Mesodermal cell (in vitro differentiated cells): ENCODE results near the gene MTX3.

Experiments used
- H3K27ac ChIP-seq: 2 replicates; pipeline ENCODE4 v1.7.0; 2013; ENCODE audit warnings: mild to moderate bottlenecking, low read depth, low read length, moderate library complexity; ENCODE audit not compliant: severe bottlenecking
- H3K36me3 ChIP-seq: 2 replicates; pipeline ENCODE4 v1.7.1; 2013; ENCODE audit warnings: mild to moderate bottlenecking, low read length, moderate library complexity; ENCODE audit not compliant: control insufficient read depth, insufficient read depth
- H3K4me1 ChIP-seq: one replicate; pipeline ENCODE4 v1.7.1; 2013; ENCODE audit warnings: mild to moderate bottlenecking, low read length; ENCODE audit not compliant: insufficient read depth, control insufficient read depth, poor library complexity, severe bottlenecking
- H3K4me3 ChIP-seq: 2 replicates; pipeline ENCODE4 v1.7.0; 2013; ENCODE audit warnings: low read length, control low read depth, mild to moderate bottlenecking; ENCODE audit not compliant: insufficient read depth, poor library complexity, severe bottlenecking; ENCODE audit errors: extremely low read depth
- H3K9me3 ChIP-seq: 2 replicates; pipeline ENCODE4 v1.7.1; 2013; ENCODE audit warnings: mild to moderate bottlenecking, low read length, moderate library complexity; ENCODE audit not compliant: control insufficient read depth
- WGBS, 2 experiments: methylation state at CpG; one replicate each; pipeline ENCODE4 v1.1.5; 2013; ENCODE audit warnings: missing lambda C conversion rate in 2 of 2; ENCODE audit not compliant: insufficient coverage in 2 of 2; 5-methylcytosine and 5-hydroxymethylcytosine counted together

MTX3 gene

GRCh38 chr5:79934681-79935080 lies 56.4 kb downstream of the MTX3 start:
- peaks cover 7% of the 10 kb centered on the region for H3K9me3 ChIP-seq
- H3K27ac ChIP-seq = no peak overlapping the region
- H3K4me3 ChIP-seq = no peak overlapping the region
- no peaks in the 10 kb centered on the region for H3K4me1 ChIP-seq
- 100% methylated on average over 1 of the region's 3 CpGs for WGBS, 2 experiments
- H3K36me3 ChIP-seq = no peaks in the 10 kb centered on the region

- Histone ChIP-seq H3K27ac (no peak overlapping the region), H3K36me3 (no peaks in the 10 kb centered on the region), H3K9me3 (peaks cover 7% of the 10 kb centered on the region), H3K4me1 (no peaks in the 10 kb centered on the region), H3K4me3 (no peak overlapping the region)
- WGBS, 2 experiments = 90 to 95% methylated on average over 9 to 10 of the region's 10 CpGs
These were observed 58.3 kb downstream of the MTX3 start for GRCh38 chr5:79932510-79933504.

DNA sequence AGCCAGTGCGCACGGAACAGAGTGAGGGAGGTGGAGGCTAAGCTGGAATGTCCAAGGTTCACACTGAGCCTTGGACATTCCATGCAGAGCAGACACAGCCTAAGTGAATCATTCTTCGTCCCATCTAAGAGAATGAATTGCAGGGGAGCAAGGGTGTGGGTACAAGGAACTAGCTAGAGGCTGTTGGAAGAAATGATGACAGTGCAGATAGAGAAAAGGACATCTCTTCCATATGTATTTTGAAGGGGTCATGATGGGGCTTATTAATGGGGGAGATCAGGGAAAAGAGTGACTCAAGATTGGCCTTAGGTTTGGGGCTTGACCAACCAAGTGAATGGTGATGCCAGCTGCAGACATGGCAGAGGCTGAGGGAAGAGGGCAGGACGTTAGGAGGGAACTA lies 59.2 kb downstream of the MTX3 start:
- H3K4me3 ChIP-seq = no peak overlapping the region
- H3K36me3 ChIP-seq = no peaks in the 10 kb centered on the region
- no peak overlapping the region for H3K27ac ChIP-seq
- H3K9me3 ChIP-seq = peaks cover 7% of the 10 kb centered on the region
- no peaks in the 10 kb centered on the region for H3K4me1 ChIP-seq
- 88 to 100% methylated on average over 1 to 4 of the region's 4 CpGs for WGBS, 2 experiments

- H3K27ac ChIP-seq = no peak overlapping the region
- WGBS, 2 experiments = no CpG with 5 or more reads among the region's 2 CpGs
- no peaks in the 10 kb centered on the region for H3K4me1 ChIP-seq
- no peaks in the 10 kb centered on the region for H3K36me3 ChIP-seq
- peaks cover 7% of the 10 kb centered on the region for H3K9me3 ChIP-seq
- no peak overlapping the region for H3K4me3 ChIP-seq
These were observed 59.7 kb downstream of the MTX3 start for GRCh38 chr5:79931409-79931808.

DNA sequence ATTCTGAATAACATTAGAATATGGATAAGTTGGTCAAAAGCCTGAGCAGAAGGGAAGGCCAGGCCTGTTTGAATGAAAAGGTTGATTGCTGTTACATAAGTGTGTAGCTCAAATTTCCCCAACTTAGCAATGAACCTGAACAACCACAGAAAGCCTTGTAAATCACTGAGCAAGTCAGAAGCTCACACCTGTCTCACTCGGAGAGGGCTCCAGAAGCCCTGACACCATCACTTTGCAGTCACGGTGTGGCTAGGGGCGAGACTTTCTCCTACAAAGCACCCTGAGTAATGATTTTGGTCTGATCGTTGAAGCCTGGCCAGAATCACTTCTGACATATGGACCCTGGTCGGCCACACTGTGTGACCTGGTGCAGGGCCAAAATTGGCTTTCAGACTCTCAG lies 62.0 kb downstream of the MTX3 start:
- Histone ChIP-seq H3K4me1 (no peaks in the 10 kb centered on the region), H3K4me3 (no peak overlapping the region), H3K27ac (no peak overlapping the region), H3K9me3 (peaks cover 7% of the 10 kb centered on the region), H3K36me3 (no peaks in the 10 kb centered on the region)
- WGBS, 2 experiments = 84 to 94% methylated on average over 4 to 5 of the region's 5 CpGs
